GM19467 (cell line): ENCODE data around the gene TMEM17.
A peak's percentile ranks its signal among the peaks of the same experiment; 100 is the strongest.

Experiments
- ATAC-seq: cut with Tn5 transposase; IDR thresholded peaks from one replicate; pipeline ENCODE4 v1.9.1; 2021; ENCODE audit warnings: mild to moderate bottlenecking, moderate library complexity; ENCODE audit not compliant: unreplicated experiment

TMEM17 gene

GRCh38 chr2:62512384-62512783 lies 6.4 kb upstream of the TMEM17 start:
- no peak for ATAC-seq

- no peak for ATAC-seq
These were observed 5.6 kb upstream of the TMEM17 start for GRCh38 chr2:62511636-62512035.

GRCh38 chr2:62506421-62506750 lies 391 bp upstream of the TMEM17 start:
- ATAC-seq: peak; percentile 24

GRCh38 chr2:62505109-62505749 lies 766 bp downstream of the TMEM17 start:
- ATAC-seq: no peak

GRCh38 chr2:62504657-62505056 lies 1.3 kb downstream of the TMEM17 start:
- no peak for ATAC-seq

- ATAC-seq: no peak
These were observed 4.0 kb downstream of the TMEM17 start for GRCh38 chr2:62501794-62502500.

GRCh38 chr2:62501069-62501468 lies 4.9 kb downstream of the TMEM17 start:
- ATAC-seq: no peak

GRCh38 chr2:62499430-62500060 lies 6.5 kb downstream of the TMEM17 start:
- ATAC-seq: no peak

- no peak for ATAC-seq
These were observed 7.3 kb downstream of the TMEM17 start for GRCh38 chr2:62498739-62499138.

GRCh38 chr2:62495761-62496160 lies 10.2 kb downstream of the TMEM17 start:
- no peak for ATAC-seq

GRCh38 chr2:62492048-62492447 lies 13.9 kb downstream of the TMEM17 start:
- ATAC-seq: no peak

- no peak for ATAC-seq
These were observed 16.3 kb downstream of the TMEM17 start for GRCh38 chr2:62489702-62490101.

GRCh38 chr2:62489162-62489561 lies 16.8 kb downstream of the TMEM17 start:
- no peak for ATAC-seq

GRCh38 chr2:62486439-62486765 lies 19.6 kb downstream of the TMEM17 start:
- ATAC-seq: no peak

GRCh38 chr2:62485761-62486438 lies 20.1 kb downstream of the TMEM17 start:
- ATAC-seq: no peak

- no peak for ATAC-seq
These were observed 23.2 kb downstream of the TMEM17 start for GRCh38 chr2:62482558-62483352.

- no peak for ATAC-seq
These were observed 26.1 kb downstream of the TMEM17 start for GRCh38 chr2:62479917-62480316.

GRCh38 chr2:62478093-62478580 lies 27.9 kb downstream of the TMEM17 start:
- ATAC-seq: no peak

GRCh38 chr2:62477573-62477972 lies 28.4 kb downstream of the TMEM17 start:
- no peak for ATAC-seq

GRCh38 chr2:62475172-62476011 lies 30.6 kb downstream of the TMEM17 start:
- no peak for ATAC-seq
